ENCODE results near the gene GP5.

Gene GP5

DNA sequence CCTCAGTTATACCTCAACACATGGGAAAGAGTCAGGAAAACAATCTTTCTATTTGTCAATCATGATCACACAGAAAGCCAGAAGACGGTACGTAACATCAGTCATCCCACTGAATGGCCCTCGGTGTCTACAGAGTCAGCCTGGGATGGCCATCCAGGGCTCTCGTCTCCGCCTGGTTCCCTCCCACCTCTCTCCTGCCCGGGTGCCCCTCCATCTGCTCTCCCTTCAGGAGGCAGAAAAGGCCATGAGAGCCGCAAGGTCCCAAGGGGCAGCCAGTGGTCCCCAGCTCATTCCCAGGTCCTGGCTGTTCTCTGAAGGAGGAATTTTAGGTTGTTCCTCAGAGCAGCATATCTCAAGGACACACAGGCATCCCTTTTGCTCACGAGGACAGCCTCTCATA is 25.2 kb downstream of the GP5 start:
- no peak for DNase-seq (ENCODE audit: low read depth)
- TF ChIP-seq, protein P1, sequence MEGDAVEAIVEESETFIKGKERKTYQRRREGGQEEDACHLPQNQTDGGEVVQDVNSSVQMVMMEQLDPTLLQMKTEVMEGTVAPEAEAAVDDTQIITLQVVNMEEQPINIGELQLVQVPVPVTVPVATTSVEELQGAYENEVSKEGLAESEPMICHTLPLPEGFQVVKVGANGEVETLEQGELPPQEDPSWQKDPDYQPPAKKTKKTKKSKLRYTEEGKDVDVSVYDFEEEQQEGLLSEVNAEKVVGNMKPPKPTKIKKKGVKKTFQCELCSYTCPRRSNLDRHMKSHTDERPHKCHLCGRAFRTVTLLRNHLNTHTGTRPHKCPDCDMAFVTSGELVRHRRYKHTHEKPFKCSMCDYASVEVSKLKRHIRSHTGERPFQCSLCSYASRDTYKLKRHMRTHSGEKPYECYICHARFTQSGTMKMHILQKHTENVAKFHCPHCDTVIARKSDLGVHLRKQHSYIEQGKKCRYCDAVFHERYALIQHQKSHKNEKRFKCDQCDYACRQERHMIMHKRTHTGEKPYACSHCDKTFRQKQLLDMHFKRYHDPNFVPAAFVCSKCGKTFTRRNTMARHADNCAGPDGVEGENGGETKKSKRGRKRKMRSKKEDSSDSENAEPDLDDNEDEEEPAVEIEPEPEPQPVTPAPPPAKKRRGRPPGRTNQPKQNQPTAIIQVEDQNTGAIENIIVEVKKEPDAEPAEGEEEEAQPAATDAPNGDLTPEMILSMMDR (IDR thresholded peaks at IDR 0.05; ENCODE audit: insufficient read depth, low read depth, low read length, missing control alignments), result no peak
- no peak overlapping the region for H3K4me3 ChIP-seq (ENCODE audit: low read depth, low read length)

DNA sequence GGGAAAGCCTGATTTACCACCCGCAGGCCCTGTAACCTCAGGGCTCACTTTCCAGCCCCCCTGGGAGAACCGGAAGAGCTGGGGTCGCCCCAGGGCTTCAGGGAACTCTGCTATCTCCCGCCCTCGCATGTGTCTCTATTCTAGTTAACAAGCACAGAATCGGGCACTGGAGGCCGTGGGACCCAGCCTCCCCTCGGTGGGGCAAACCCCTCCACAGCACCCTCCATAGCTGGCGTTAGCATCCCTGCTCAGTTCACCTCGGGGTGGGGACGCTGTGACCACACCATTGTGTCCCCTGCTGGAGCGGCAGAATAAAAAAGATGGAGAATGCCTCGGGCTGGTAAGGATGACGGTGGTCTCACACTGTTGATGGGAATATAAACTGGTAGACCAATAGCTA is 26.0 kb downstream of the GP5 start:
- DNase-seq (ENCODE audit: low read depth), result no peak
- no peak overlapping the region for H3K4me3 ChIP-seq (ENCODE audit: low read depth, low read length)
- TF ChIP-seq, protein P1 (IDR thresholded peaks at IDR 0.05; ENCODE audit: insufficient read depth, low read depth, low read length, missing control alignments), result no peak

DNA sequence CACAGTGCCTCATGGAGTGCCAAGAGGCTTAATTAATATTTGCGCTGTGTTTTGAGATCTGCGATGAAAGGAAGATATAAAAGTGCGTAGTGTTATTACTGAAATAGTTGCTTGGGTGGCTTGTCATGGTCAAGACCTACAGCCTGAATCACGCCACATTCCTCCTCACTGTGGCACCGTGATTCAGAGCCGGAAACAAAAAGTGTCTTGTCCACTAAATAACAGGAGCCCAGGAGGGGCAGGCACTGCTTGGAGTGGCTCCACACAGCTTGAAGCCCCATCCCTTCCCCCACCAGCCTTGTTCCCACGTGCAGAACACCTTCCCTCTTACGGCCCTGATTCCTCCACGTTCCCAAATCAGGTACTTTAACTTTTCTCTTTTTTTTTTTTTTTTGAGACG is 28.3 kb downstream of the GP5 start:
- DNase-seq (ENCODE audit: low read depth), result no peak
- H3K4me3 ChIP-seq (ENCODE audit: low read depth, low read length), result no peak overlapping the region
- TF ChIP-seq, protein P1 (IDR thresholded peaks at IDR 0.05; ENCODE audit: insufficient read depth, low read depth, low read length, missing control alignments), result no peak

DNA sequence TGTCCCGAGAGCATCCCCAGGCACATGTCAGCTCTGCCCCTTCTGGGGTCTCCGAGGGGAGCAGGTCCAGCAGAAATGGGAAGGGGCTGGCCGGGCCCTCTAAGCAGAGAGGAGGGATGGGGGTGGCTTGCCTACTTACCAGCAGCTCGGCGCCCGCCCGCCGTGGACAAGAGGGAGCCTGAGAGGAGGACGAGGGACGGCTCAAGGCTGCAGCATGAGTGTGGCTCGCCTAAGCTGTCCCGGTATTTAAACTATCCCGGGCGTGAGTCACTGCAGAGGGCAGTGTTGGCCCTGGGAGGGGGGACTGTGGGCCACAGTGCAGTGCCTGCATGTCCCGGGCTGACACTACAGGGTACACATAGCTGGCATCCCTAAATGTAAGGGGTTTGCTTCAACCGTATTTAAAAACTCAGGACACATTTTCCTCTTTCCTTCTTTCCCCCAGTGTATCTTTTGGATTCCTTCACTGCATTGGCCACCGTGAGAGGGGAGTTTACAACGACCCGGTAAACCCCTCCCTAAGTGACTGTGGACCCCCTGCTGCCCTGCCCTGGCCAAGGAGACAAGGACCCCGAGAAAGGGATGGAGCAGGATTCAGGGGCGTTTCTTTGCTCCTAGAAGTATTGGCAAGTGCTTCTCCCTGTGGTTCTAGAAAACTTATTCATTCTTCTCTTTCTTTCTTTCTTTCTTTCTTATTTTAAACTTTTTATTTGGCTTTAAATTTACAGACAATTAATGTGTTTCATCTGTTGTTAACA is 29.4 kb downstream of the GP5 start, which contains the start of gene LRRC15:
LRRC15 (minus strand) TSS at position 222 of the 758 bp plus-strand sequence. CDS start 8,700 bp downstream, outside the sequence.
- no peak for DNase-seq (ENCODE audit: low read depth)
- TF ChIP-seq, protein P1 (IDR thresholded peaks at IDR 0.05; ENCODE audit: insufficient read depth, low read depth, low read length, missing control alignments), result no peak
- H3K4me3 ChIP-seq (ENCODE audit: low read depth, low read length), result no peak within 1 kb of the TSS

DNA sequence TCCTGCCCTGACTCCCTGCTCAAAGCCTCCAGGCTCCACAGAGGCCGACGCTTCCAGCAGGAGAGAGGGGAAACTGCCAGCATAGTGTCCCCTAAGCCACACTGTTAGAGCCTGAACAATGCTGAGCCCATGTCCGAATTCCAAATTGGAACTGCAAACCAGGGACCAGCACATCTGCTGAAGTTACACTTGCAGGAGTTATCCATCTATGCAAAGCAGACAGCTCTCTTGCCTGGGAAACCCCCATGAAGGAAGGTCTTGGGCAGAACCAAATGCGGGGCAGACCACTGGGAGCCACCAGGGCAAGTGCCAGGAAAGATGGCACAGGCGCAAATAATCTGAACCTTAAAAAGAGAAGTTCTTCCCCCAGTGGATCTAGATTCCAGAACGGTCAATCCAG is 30.1 kb downstream of the GP5 start:
- H3K4me3 ChIP-seq (ENCODE audit: low read depth, low read length), result no peak overlapping the region
- TF ChIP-seq, protein P1 (IDR thresholded peaks at IDR 0.05; ENCODE audit: insufficient read depth, low read depth, low read length, missing control alignments), result no peak
- DNase-seq (ENCODE audit: low read depth), result no peak

DNA sequence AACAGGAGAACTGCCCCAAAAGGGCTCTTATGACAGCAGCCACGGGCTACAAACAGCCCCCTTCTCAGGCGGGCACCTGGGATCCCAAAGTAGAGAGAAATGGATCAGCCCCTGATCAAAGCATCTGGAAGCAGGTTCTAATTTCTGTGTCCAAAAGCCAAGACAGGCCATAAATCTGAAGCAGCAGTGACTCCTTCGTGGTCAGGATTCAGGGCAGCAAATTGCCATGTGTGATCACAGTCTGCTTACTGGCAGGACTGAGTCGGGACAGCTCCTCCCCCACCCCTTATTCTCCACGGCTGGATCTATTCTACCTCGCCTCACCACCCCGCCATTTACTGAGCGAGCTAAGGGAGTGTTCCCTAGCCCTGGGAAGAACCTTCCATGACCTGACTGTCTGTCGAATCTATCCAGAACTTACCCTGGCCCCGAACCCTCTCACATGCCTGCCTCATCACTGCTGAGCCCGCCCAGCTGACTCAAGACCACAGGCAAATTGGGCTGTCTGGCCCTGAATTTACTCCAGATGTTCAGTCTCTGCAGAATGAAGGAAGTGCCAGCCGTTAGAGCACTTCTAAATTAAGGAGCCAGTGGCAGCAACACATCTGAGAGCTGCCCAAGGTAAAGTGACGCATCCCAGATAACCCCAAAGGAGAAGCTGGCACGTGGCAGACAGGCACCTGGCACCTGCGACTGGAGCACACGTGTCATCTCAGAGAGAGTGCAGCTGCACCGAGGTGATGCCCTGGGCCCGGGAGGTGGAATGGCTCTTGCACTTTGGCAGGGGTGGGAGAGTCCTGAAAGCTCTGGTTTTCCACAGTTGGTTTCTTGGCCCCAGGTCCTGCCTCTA is 30.8 kb downstream of the GP5 start:
- TF ChIP-seq, protein P1 (IDR thresholded peaks at IDR 0.05; ENCODE audit: insufficient read depth, low read depth, low read length, missing control alignments), result no peak
- H3K4me3 ChIP-seq (ENCODE audit: low read depth, low read length), result no peak overlapping the region
- no peak for DNase-seq (ENCODE audit: low read depth)
